Measurements from ENCODE around the gene UTP11. TPM values are rescaled to one million over a fixed set of nuclear protein-coding genes. Genes with fewer than 3 reads are reported as not detected.

The UTP11 gene
- total RNA-seq, 4 donors from 2014 or later: 36.1 to 43.9 (median 39.4) TPM

DNA sequence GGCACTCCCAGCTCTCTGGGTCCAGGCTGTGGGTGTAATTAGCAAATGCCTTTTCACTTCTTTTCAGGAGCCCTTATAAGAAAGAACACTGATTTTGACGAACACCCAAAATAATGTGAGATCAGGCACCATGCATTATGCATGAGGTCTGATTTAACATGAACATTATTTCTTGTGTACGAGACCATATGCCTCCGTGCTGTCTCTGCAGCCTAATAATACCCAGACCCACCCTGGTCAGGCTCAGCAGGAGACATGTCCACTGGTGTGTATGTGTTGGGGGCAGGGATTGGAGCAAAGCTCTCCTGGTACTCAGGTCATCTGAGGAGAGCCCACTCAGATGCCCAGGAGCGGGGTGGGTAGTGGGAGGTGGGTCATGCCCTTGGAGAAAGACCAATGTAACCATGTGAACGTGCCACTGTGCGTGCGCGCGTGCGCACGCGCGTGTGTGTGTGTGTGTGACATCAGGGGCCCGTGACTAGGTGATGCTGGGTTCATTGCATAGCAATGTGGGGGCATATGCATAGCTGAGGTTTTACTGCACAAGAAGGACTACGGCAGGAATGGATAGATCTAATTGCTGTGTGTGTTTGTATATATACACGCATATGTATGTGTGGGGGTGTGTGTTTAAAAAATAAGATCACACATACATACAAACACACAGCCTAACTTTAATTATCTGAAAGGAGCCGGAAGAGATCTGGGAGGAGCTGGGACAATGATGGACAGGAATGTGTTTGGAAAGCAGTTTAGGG, 27.0 kb downstream of the UTP11 start:
- no peak overlapping the region for H3K27ac ChIP-seq
- peaks cover 30% of the 10 kb centered on the region for H3K27me3 ChIP-seq
- H3K36me3 ChIP-seq: no peaks in the 10 kb centered on the region
- TF ChIP-seq, protein P1, sequence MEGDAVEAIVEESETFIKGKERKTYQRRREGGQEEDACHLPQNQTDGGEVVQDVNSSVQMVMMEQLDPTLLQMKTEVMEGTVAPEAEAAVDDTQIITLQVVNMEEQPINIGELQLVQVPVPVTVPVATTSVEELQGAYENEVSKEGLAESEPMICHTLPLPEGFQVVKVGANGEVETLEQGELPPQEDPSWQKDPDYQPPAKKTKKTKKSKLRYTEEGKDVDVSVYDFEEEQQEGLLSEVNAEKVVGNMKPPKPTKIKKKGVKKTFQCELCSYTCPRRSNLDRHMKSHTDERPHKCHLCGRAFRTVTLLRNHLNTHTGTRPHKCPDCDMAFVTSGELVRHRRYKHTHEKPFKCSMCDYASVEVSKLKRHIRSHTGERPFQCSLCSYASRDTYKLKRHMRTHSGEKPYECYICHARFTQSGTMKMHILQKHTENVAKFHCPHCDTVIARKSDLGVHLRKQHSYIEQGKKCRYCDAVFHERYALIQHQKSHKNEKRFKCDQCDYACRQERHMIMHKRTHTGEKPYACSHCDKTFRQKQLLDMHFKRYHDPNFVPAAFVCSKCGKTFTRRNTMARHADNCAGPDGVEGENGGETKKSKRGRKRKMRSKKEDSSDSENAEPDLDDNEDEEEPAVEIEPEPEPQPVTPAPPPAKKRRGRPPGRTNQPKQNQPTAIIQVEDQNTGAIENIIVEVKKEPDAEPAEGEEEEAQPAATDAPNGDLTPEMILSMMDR (IDR thresholded peaks at IDR 0.05): no peak
- no peak for TF ChIP-seq POLR2A (IDR thresholded peaks at IDR 0.05)
- intact Hi-C loops (cut with DNase I): no loop called here
- H3K9me3 ChIP-seq: no peaks in the 10 kb centered on the region
- DNase-seq: no peak
- H3K4me1 ChIP-seq: peaks cover 5% of the 10 kb centered on the region in 2 donors
- WGBS, 2 donors: 88 to 90% methylated on average over 17 of the region's 17 CpGs
- no peak overlapping the region for H3K4me3 ChIP-seq (replicated peaks in 1 of 3)

DNA sequence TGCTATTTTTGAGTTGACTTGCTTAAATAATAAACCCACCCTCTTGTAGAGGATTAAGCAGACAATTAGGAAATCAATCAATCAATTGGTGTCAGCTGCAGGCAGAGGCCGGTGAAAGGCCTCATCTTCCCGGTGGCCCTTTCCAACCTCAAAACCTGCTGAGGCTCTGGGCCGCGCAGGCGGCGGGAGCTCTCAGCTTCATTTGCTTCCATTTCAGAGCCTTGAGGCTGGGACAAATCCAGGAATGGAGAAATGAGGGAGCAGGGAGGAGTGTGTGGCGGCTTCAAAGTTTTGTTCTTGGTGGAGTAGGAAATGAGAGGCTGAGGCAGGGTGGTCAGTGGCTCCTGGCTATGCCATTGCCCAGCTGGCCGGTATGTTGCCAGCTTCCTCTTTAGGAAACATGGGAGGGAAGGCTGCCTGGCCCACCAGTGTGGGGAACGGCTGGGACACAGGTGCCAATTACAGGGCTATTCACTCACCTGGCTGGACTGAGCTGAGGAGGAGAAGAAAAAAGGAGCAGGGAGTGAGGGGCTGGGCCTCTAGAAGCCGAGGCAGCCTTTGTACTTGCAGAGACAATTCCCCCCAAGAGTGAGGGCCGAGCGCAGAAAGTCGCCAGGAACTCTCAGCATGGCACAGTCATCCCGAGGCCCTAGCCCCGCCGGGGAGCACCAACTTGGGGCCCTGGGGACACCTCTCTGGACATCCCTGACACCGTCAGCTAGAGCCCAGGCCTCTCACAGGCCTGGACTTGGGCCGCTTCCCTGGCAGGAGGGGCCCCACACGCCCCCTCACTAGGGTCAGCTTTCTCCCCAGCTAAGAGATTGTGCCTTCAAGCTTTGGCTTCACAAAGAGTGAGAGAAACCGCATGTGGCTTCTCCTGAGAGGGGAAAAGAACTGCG, 29.7 kb downstream of the UTP11 start:
- no peak for DNase-seq
- TF ChIP-seq, protein P1 (IDR thresholded peaks at IDR 0.05): no peak
- no peak for TF ChIP-seq POLR2A (IDR thresholded peaks at IDR 0.05)
- Histone ChIP-seq H3K27me3 (peaks cover 36% of the 10 kb centered on the region), H3K36me3 (no peaks in the 10 kb centered on the region), H3K27ac (no peak overlapping the region), H3K4me3 (replicated peaks in 1 of 3) (no peak overlapping the region), H3K9me3 (no peaks in the 10 kb centered on the region), H3K4me1 (peaks cover 14 to 19% of the 10 kb centered on the region in 2 donors)
- intact Hi-C loops (cut with DNase I): no loop called here
- WGBS, 2 donors: 90 to 93% methylated on average over 15 to 17 of the region's 21 CpGs

DNA sequence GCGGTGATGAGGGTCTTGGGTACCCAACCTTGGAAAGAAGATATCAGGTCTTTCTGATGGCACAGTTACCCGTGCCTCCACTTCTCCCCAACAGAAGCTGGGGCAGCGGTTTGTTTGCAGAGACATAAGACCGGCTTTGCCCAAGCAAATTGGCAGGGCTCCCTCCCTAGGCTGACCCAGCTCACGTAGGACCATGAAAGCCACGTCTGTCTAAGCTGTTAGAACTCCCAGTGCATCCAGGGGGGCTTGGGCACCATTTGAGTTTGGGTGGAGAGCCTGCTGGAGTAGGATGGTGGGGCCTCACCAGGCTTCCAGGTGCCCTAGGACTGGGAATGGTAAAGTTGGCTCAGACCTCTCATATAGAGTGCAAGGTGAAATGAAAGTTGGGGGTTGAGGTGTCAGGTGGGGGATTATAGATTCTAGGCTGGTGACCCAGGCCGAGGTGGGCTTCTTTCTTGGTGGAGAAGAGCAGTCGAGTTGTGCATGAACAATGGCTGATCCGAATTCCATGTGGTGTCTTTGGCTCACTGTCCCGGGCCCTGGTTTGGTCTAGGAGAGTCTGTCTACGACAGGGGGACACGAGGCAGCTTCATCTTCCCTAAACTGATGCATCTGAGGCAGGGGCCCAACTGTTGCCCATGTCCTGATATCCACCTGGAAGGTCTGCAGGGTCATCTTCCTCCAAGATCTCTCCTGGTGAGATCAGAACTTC, 30.7 kb downstream of the UTP11 start:
- Histone ChIP-seq H3K4me3 (replicated peaks in 1 of 3) (no peak overlapping the region), H3K36me3 (no peaks in the 10 kb centered on the region), H3K9me3 (no peaks in the 10 kb centered on the region), H3K27me3 (peaks cover 36% of the 10 kb centered on the region), H3K27ac (no peak overlapping the region), H3K4me1 (peaks cover 14 to 25% of the 10 kb centered on the region in 2 donors)
- intact Hi-C loops (cut with DNase I): no loop called here
- WGBS, 2 donors: 91 to 98% methylated on average over 8 to 12 of the region's 12 CpGs
- DNase-seq: no peak
- no peak for TF ChIP-seq POLR2A (IDR thresholded peaks at IDR 0.05)
- TF ChIP-seq, protein P1 (IDR thresholded peaks at IDR 0.05): no peak

DNA sequence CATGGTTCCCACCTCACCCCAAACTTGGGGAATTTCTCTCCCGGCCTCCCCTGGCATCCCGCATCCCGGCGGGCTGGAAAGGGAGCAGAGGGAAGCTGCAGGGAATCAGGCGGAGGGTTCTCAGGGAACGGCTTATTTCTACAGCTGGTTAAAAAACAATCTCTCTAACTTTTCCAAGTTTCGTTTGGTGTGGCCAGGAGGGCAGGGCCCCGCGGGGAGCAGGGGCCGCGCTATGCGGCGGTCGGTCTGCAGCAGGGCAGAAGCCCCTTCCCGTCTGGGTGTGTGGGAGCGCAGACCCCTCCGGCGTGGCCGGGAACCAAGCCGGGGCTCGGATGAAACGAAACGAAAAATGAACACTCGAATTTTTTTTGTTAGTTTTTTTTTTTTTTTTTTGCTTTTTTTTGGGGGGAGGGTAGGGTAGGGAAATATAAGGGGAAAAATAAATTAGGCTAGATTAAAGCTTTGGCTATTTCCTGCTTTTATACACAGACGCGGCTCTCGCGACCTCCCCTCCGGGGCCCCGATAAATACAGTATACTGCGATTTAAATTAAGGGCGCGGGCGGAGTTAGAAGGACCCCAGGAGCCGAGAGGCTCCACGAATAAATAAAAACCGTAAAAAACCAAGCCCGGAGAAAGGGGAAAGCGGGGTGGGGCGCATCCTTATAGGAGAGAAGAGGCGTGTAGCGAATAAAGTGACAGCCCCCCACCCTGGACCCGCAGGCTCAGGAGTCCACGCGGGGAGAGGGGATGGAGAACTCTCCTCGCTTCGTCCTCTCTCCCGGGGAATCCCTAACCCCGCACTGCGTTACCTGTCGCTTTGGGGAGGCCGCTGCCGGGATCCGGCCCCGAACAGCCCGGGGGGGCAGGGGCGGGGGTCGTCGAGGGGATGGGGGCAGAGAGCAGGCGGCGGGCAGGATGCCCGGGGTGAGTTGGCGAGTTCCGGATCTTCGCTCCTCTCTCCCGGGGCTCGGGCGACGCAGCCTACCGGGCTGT, 32.0 kb downstream of the UTP11 start:
- Histone ChIP-seq H3K9me3 (no peaks in the 10 kb centered on the region), H3K27me3 (peaks cover 36% of the 10 kb centered on the region), H3K4me1 (peaks cover 14 to 25% of the 10 kb centered on the region in 2 donors), H3K36me3 (no peaks in the 10 kb centered on the region), H3K4me3 (replicated peaks in 1 of 3) (peak overlapping the region in 1 of 3 donors; percentile 9), H3K27ac (no peak overlapping the region)
- no peak for DNase-seq
- no peak for TF ChIP-seq POLR2A (IDR thresholded peaks at IDR 0.05)
- TF ChIP-seq, protein P1 (IDR thresholded peaks at IDR 0.05): no peak
- 10 to 12% methylated on average over 42 to 68 of the region's 70 CpGs for WGBS, 2 donors
- intact Hi-C loops (cut with DNase I): no loop called here

All from thyroid gland (tissue), 4 donors.